OCI-LY3 (cell line): ENCODE data around the gene PLCB1.

Experiments used
- EZH2phosphoT487 ChIP-seq: fragments of 200-600 bp; shearing (Covaris generic); IDR thresholded peaks from 2 replicates; pipeline ENCODE4 v1.6.1; 2018; ENCODE audit warnings: antibody characterized with exemption, mixed run types, low read depth
- TF ChIP-seq, protein P1 (sequence below): fragments of 200-600, 300-600 bp; sonication (generic); IDR thresholded peaks from 2 replicates; pipeline ENCODE4 v1.5.1; 2014; ENCODE audit warnings: antibody characterized with exemption, low read length, low read depth

DNA sequence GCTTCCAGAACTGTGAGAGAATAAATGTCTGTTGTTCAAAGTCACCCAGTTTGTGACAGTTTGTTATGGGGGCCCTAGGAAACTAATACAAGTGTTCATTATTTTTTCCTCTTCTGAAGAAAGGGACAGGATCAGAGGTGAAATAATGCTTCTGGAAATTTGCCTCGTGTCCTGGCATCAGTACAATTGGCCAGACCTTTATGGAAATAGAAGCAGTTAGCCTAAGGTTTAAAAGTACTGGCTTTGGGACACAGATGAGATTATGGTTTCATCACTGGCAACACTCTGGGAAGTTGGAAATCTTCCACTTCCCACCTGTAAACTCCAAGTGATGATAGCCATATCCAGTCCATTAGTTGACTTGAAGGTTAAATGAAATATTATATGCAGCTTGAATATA lies 88.7 kb downstream of the PLCB1 start:
- TF ChIP-seq, protein P1, sequence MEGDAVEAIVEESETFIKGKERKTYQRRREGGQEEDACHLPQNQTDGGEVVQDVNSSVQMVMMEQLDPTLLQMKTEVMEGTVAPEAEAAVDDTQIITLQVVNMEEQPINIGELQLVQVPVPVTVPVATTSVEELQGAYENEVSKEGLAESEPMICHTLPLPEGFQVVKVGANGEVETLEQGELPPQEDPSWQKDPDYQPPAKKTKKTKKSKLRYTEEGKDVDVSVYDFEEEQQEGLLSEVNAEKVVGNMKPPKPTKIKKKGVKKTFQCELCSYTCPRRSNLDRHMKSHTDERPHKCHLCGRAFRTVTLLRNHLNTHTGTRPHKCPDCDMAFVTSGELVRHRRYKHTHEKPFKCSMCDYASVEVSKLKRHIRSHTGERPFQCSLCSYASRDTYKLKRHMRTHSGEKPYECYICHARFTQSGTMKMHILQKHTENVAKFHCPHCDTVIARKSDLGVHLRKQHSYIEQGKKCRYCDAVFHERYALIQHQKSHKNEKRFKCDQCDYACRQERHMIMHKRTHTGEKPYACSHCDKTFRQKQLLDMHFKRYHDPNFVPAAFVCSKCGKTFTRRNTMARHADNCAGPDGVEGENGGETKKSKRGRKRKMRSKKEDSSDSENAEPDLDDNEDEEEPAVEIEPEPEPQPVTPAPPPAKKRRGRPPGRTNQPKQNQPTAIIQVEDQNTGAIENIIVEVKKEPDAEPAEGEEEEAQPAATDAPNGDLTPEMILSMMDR = no peak
- no peak for TF ChIP-seq EZH2phosphoT487
